ENCODE results near the gene ZNF727.
"Not testable (repeated sequence)": the region's sequence is repeated elsewhere in the genome, so short reads cannot be mapped to it uniquely, and the experiment has no call there.

ZNF727 gene

DNA sequence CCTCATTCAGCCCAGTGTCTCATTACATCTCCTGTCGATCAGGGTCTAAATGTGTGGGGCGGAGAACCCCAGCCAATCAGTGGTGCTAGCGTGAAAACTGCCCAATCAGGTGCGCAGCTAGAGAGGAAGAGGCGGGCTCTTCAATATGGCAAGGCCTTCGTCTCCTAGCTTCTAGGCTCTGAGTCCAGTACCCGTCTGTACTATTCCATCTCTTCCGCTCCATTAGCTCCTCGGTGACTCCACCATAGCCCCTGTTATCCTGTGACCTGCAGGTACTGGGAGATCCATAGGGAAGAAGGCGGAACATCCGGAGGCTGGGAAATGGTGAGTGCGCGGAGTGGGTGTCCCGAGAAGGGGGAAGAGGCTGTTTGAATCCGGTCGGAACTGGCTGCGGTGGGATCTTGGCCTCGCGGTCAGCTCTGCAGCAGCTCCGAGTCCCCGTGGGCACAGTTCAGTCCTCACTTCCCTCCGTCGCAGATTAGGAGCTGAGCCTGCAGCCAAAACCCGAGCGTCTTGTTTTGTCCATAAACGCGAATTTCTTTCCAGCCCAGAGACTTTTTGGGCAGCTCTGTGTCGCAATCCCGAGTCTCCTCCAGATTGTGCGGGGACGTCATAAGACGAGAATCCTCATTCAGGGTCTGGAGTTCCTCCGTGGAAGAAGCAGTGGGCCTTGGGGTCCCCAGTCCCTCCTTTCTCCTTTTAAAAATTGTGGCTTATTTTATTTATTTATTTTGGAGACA is at the start of gene ZNF727:
TSS of gene ZNF727 (plus strand) at position 134 of the 740 bp plus-strand sequence. CDS start at position 322, 188 bp downstream.
- no peak for DNase-seq (ENCODE audit: low read depth)
- no peak within 1 kb of the TSS for H3K4me3 ChIP-seq (ENCODE audit: low read depth, low read length)
- TF ChIP-seq, protein P1, sequence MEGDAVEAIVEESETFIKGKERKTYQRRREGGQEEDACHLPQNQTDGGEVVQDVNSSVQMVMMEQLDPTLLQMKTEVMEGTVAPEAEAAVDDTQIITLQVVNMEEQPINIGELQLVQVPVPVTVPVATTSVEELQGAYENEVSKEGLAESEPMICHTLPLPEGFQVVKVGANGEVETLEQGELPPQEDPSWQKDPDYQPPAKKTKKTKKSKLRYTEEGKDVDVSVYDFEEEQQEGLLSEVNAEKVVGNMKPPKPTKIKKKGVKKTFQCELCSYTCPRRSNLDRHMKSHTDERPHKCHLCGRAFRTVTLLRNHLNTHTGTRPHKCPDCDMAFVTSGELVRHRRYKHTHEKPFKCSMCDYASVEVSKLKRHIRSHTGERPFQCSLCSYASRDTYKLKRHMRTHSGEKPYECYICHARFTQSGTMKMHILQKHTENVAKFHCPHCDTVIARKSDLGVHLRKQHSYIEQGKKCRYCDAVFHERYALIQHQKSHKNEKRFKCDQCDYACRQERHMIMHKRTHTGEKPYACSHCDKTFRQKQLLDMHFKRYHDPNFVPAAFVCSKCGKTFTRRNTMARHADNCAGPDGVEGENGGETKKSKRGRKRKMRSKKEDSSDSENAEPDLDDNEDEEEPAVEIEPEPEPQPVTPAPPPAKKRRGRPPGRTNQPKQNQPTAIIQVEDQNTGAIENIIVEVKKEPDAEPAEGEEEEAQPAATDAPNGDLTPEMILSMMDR (IDR thresholded peaks at IDR 0.05; ENCODE audit: control insufficient read depth, extremely low read depth, insufficient read depth), result no peak

- H3K4me3 ChIP-seq (ENCODE audit: low read depth, low read length), result no peak within 1 kb of the TSS
- TF ChIP-seq, protein P1 (IDR thresholded peaks at IDR 0.05; ENCODE audit: control insufficient read depth, extremely low read depth, insufficient read depth), result no peak
- no peak for DNase-seq (ENCODE audit: low read depth)
These were observed 46.7 kb upstream of the ZNF727 start, which contains the start of gene ZNF722 for GRCh38 chr7:63998549-63998948. Gene ZNF722 (plus strand): TSS chr7:63998849. CDS start chr7:63998962, 113 bp downstream.

GRCh38 chr7:64015496-64015895 is 29.7 kb upstream of the ZNF727 start:
- not testable (repeated sequence) for H3K4me3 ChIP-seq (ENCODE audit: low read depth, low read length); DNase-seq (ENCODE audit: low read depth)

- no peak overlapping the region for H3K4me3 ChIP-seq (ENCODE audit: low read depth, low read length)
- no peak for DNase-seq (ENCODE audit: low read depth)
- TF ChIP-seq, protein P1 (IDR thresholded peaks at IDR 0.05; ENCODE audit: control insufficient read depth, extremely low read depth, insufficient read depth), result no peak
These were observed 9.8 kb upstream of the ZNF727 start for GRCh38 chr7:64035388-64035787.

GRCh38 chr7:64037095-64037494 is 8.1 kb upstream of the ZNF727 start:
- no peak for DNase-seq (ENCODE audit: low read depth)
- TF ChIP-seq, protein P1 (IDR thresholded peaks at IDR 0.05; ENCODE audit: control insufficient read depth, extremely low read depth, insufficient read depth), result no peak
- H3K4me3 ChIP-seq (ENCODE audit: low read depth, low read length), result no peak overlapping the region

- H3K4me3 ChIP-seq (ENCODE audit: low read depth, low read length), result no peak overlapping the region
- DNase-seq (ENCODE audit: low read depth), result no peak
- TF ChIP-seq, protein P1 (IDR thresholded peaks at IDR 0.05; ENCODE audit: control insufficient read depth, extremely low read depth, insufficient read depth), result no peak
These were observed 781 bp downstream of the ZNF727 start for GRCh38 chr7:64046041-64046389.

- DNase-seq (ENCODE audit: low read depth); H3K4me3 ChIP-seq (ENCODE audit: low read depth, low read length): not testable (repeated sequence)
These were observed 32.8 kb downstream of the ZNF727 start for GRCh38 chr7:64077837-64078698.

- TF ChIP-seq, protein P1 (IDR thresholded peaks at IDR 0.05; ENCODE audit: control insufficient read depth, extremely low read depth, insufficient read depth), result no peak
- no peak for DNase-seq (ENCODE audit: low read depth)
- no peak overlapping the region for H3K4me3 ChIP-seq (ENCODE audit: low read depth, low read length)
These were observed 33.4 kb downstream of the ZNF727 start for GRCh38 chr7:64078699-64078994.
